ENCODE measurements around the gene CYTH1. TPM values are rescaled to one million over a fixed set of nuclear protein-coding genes. Genes with fewer than 3 reads are reported as not detected.

Gene CYTH1
- total RNA-seq, 1 experiment from 2014 or later, result 34.3 TPM

DNA sequence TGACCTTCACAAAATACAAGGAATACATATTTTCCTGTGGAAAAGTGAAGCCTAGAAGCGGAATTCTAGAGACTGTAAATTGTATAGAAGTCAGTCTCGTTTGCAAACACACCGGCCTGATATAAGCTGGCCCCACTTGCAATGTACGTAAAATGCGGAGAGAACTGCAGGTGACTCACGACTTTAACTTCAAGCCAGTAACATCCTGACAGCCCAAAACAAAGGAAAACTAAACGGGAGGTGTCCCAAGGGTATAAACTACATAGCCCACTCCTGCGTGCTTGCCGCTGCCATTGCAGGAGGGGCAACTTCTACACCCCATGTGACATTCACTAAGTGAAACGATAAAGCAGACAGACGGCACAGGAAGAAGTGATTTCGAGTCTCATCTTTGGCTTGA is 101.6 kb downstream of the CYTH1 start:
- no peak for ATAC-seq
- Histone ChIP-seq H3K27ac (ENCODE audit: low read depth, low read length) (no peak overlapping the region), H3K9me3 (ENCODE audit: control insufficient read depth in 1 of 2, insufficient read depth in 1 of 2, low read depth in 1 of 2, low read length in 2 of 2) (no peaks in the 10 kb centered on the region), H2AFZ (ENCODE audit: low read depth, low read length, poor library complexity, severe bottlenecking) (no peak overlapping the region), H3K4me3 (replicated peaks in 1 of 2; ENCODE audit: low read depth in 1 of 2, low read length in 2 of 2) (no peak overlapping the region), H3K4me2 (ENCODE audit: low read length) (no peak overlapping the region), H3K36me3 (ENCODE audit: control insufficient read depth in 1 of 2, insufficient read depth in 2 of 2, low read length in 2 of 2) (peaks cover 0 to 24% of the 10 kb centered on the region in 2 experiments; a peak in 3 of 4 replicates), H3K79me2 (ENCODE audit: insufficient read depth, low read length) (no peaks in the 10 kb centered on the region), H3K9me2 (ENCODE audit: insufficient read depth) (no peaks in the 10 kb centered on the region), H3K4me1 (ENCODE audit: control insufficient read depth in 1 of 2, insufficient read depth in 2 of 2, low read length in 2 of 2) (peaks cover 5 to 21% of the 10 kb centered on the region in 2 experiments), H4K20me1 (ENCODE audit: insufficient read depth) (no peaks in the 10 kb centered on the region), H3K9ac (ENCODE audit: low read length) (no peak overlapping the region), H3K27me3 (ENCODE audit: insufficient read depth, low read length) (no peaks in the 10 kb centered on the region)
- BruUV-seq (replicated peaks), result no TSS peak
- no peak for TF ChIP-seq CBX3 (IDR thresholded peaks at IDR 0.05; ENCODE audit: low read depth)
- no peak for TF ChIP-seq POLR2AphosphoS5 (IDR thresholded peaks at IDR 0.05; ENCODE audit: low read depth, low read length)
- TF ChIP-seq, protein P1, sequence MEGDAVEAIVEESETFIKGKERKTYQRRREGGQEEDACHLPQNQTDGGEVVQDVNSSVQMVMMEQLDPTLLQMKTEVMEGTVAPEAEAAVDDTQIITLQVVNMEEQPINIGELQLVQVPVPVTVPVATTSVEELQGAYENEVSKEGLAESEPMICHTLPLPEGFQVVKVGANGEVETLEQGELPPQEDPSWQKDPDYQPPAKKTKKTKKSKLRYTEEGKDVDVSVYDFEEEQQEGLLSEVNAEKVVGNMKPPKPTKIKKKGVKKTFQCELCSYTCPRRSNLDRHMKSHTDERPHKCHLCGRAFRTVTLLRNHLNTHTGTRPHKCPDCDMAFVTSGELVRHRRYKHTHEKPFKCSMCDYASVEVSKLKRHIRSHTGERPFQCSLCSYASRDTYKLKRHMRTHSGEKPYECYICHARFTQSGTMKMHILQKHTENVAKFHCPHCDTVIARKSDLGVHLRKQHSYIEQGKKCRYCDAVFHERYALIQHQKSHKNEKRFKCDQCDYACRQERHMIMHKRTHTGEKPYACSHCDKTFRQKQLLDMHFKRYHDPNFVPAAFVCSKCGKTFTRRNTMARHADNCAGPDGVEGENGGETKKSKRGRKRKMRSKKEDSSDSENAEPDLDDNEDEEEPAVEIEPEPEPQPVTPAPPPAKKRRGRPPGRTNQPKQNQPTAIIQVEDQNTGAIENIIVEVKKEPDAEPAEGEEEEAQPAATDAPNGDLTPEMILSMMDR (IDR thresholded peaks at IDR 0.05 in 2 of 3, conservative IDR thresholded peaks at IDR 0.05 in 1 of 3; ENCODE audit: borderline replicate concordance in 1 of 3, insufficient read depth in 1 of 3, low read depth in 2 of 3, low read length in 2 of 3), result no peak
- TF ChIP-seq, protein P2, sequence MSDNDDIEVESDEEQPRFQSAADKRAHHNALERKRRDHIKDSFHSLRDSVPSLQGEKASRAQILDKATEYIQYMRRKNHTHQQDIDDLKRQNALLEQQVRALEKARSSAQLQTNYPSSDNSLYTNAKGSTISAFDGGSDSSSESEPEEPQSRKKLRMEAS (IDR thresholded peaks at IDR 0.05), result no peak
- TF ChIP-seq, protein P3, sequence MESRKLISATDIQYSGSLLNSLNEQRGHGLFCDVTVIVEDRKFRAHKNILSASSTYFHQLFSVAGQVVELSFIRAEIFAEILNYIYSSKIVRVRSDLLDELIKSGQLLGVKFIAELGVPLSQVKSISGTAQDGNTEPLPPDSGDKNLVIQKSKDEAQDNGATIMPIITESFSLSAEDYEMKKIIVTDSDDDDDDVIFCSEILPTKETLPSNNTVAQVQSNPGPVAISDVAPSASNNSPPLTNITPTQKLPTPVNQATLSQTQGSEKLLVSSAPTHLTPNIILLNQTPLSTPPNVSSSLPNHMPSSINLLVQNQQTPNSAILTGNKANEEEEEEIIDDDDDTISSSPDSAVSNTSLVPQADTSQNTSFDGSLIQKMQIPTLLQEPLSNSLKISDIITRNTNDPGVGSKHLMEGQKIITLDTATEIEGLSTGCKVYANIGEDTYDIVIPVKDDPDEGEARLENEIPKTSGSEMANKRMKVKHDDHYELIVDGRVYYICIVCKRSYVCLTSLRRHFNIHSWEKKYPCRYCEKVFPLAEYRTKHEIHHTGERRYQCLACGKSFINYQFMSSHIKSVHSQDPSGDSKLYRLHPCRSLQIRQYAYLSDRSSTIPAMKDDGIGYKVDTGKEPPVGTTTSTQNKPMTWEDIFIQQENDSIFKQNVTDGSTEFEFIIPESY (IDR thresholded peaks at IDR 0.05; ENCODE audit: extremely low read depth, insufficient replicate concordance, low read length), result no peak
- TF ChIP-seq TCF7L2 (IDR thresholded peaks at IDR 0.05; ENCODE audit: borderline replicate concordance, extremely low read depth, insufficient read depth, insufficient read length), result no peak
- no peak for TF ChIP-seq EGR1 (IDR thresholded peaks at IDR 0.05; ENCODE audit: low read depth)
- no peak for TF ChIP-seq SP1 (IDR thresholded peaks at IDR 0.05; ENCODE audit: low read depth)
- TF ChIP-seq JUND (IDR thresholded peaks at IDR 0.05), result no peak
- no peak for TF ChIP-seq RAD21 (IDR thresholded peaks at IDR 0.05; ENCODE audit: low read depth)
- no peak for TF ChIP-seq FOSL1 (IDR thresholded peaks at IDR 0.05; ENCODE audit: low read depth)
- TF ChIP-seq EZH2 (IDR thresholded peaks at IDR 0.05), result no peak
- ChIA-PET RAD21 (ENCODE audit: low non-redundant PET in 1 of 2, low total read pairs in 2 of 2, uncharacterized antibody in 2 of 2, unreplicated experiment in 2 of 2) (interaction anchor here in 1 of 2 experiments (1.1 kb wide), 1 partner anchor 28 kb away, joined by 3 read pairs; no protein-coding TSS in a partner anchor), CTCF (no interaction called here), POLR2A (no interaction called here)
- intact Hi-C loops (cut with micrococcal nuclease), result no loop called here
- no peak for DNase-seq (ENCODE audit: low read depth, low spot score)

All from HCT116 (cell line).